Fibroblast of peridontal ligament (primary cell): ENCODE results near the gene LXN.

Source experiments
- DNase-seq: peaks from one replicate; pipeline ENCODE4 v3.0.0-alpha.2; 2010; ENCODE audit errors: extremely low read depth

Gene LXN

GRCh38 chr3:158671821-158672214 is 630 bp downstream of the LXN start:
- DNase-seq: peak; percentile 24

DNA sequence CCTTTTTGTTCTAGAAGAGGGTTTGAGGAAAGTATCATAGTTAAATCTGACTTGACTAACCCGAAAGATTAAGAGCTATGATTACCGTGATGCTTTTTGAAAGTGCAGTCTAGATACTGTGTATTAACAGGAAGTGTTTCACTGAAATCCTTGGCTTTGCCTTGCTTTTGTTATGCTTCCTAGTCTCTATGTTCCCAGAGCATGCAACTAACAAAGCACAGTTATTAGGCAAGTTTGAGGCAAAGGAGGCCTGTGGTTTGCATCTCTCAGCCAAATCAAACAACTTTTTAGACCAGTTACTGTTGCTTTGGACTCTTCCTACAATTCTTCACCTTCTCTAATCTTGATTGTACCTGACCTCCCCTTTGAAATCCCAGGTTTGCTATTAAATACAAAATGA is 3.9 kb downstream of the LXN start:
- peak; percentile 71 for DNase-seq

DNA sequence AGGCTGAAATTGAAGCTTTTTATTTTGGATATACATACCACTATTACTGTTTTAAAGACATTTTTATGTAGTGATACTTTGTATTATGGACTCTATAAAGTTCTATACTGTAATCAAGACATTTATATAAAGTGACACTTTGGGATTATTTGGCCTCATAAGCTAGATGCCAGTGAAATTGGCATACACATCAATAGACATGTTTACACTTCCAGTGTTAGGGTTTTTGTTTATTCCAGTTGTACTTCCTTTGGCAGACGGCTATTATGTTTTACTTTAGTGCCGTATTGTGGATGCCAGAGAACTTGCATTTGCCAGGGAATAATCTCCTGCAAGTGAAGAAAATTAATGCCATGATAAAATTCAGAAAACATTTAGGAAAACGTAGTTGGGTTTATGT is 6.0 kb downstream of the LXN start:
- no peak for DNase-seq

DNA sequence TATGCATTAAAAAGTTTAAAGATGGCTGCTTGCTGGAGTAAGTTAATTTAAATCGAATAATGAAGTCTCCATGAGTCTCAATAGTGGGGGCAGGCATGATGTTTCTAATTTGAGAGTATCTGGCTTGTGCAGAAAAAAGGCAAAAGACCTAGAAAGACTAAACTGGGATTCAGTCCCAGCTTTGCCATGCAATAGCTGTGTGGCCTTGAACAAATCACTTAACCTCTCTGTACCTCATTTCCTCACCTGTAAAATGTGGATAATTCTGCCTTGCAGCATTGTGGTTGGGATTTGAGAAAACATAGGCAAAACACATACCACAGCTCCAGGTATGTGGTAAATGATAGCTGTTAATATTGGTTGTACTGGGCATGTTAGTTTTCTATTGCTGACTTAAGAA is 8.6 kb downstream of the LXN start:
- no peak for DNase-seq

DNA sequence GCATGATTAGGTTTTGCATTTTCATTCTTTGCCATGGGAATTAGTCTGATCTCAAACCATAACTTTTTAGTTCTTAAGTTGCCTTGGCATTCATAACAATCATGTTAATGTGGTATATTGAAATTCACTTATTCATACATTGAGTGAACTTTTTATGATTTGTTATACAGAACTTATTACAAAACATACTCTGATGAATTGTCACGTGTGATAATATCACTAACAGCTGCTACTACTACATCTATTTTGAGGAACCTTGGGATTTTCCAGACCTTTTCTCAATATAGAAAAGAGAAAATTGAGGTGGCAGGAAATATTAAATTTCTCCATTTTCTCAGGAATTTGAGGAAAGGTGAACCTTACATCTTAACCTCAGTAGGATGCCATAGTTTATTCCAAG is 9.2 kb downstream of the LXN start:
- DNase-seq: no peak

DNA sequence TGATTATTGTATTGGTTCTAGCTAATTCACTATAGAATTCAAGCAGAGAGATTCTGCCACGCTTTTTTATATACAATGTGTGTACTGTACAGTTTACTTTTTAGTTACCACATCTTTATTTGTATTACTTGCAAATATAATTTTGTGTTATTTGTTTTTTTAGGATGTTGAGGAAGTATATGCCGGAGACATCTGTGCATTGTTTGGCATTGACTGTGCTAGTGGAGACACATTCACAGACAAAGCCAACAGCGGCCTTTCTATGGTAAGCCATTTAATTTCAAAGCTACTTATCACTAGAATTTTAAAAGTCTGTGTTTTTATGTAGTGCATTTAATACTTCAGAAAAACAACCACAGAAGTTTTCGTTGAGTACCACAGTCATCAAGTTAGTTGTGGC is 11.7 kb downstream of the LXN start:
- no peak for DNase-seq

DNA sequence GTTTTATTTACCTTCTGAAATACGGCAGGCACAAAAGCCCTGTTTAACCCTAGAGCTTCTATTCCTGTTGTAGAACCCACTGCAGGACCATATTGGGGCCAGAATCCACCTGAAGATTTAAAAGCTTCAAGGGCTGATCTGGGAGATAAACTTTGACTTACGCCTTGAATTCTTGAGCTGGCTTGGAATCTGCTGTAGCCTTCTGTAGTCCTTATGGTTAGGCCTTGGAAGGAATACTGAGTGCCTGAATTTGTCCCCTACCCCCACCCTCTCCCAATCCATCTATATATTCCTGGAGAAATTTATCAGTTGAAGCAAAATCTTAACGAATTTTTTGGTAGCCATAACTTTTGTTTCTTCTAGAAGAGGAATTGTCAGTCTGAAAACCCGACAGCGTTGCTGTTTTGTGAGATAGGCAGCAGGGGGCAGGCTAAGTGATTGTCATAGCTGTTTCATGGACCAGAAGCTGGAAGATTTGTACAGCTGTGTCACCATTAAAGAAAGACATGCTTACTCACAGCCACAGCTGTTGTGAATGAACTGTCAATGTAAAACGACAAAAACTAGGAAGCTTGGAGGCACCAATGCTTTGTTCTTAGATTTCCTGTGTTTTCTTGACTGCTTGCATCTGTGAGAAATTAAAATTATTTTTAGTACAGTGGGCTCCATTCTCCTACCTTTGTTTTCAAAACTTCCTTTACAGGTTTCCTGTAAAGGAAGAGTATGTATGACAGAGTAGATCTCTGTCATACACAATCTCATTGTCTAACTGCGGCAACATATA is 12.8 kb downstream of the LXN start:
- DNase-seq: peak; percentile 86

DNA sequence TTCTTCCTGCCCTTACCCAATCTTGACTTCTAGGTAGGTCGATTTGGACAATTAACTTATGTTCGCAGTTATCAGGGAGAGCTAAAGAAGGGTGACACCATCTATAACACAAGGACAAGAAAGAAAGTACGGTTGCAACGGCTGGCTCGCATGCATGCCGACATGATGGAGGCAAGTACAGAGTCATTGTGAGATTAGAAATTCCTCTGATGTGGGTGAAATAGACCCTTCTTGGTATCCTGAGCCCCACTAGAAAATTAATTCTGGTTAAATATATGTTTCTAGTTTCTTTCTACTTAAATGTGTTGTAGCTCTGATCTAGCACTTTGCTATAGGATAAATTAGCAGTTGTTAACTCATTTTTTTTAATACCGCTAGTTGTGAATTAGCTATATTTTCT is 13.6 kb downstream of the LXN start:
- no peak for DNase-seq

DNA sequence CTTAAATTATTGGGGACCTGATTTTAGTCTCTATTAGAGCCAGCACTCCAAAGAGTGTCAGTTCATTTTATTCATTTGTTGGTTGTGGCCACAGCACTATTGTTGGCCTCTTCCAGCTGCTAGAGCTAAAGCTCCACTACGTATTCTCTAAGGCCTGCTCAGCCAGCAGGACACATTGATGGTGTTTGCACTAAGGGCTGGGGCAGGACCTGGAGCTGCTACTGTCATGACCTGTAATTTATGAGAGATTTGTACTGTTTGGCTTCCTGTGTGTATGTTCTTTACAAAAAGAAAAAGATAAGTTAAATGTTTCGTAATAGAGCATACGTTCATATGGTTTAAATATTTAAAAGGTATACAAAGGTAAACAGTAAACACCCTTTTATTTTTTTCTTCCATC is 20.0 kb downstream of the LXN start:
- no peak for DNase-seq

DNA sequence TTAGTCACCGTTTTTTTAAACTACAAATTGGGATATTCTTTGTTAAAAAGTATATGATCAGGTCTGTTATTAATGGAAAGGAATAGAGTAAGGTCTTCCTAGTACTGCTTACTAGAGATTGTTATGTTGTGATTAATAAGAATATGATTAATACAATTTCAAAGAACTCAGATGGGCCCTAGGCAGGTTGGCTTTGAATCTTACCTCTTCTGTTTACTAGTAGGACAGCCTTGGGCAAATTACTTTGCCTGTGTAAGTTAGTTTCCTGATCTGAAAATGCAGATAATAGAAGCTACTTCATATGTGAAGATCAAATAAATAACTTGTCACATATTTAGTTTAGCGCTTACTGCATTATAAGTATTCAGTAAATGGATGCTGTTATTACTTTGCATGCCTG is 21.3 kb downstream of the LXN start:
- no peak for DNase-seq

DNA sequence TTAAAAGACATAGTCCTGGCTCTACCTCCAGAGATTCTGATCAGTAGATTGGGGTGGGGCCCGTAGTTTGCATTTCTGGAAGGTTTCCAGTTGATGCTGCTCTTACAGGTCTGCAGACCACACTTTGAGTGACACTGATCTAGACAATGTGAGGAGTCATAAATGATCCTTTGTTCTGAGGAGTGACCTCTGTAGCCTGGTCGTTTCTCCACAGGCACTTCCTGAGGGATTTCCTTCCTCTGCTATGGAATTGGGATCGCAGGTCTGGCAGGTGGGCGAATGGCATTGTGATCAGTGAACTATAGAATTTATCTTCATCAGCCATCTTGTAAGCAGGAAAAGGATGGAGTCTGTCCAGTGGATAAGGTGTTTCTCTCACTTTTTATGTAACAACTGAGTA is 22.7 kb downstream of the LXN start:
- DNase-seq: no peak

DNA sequence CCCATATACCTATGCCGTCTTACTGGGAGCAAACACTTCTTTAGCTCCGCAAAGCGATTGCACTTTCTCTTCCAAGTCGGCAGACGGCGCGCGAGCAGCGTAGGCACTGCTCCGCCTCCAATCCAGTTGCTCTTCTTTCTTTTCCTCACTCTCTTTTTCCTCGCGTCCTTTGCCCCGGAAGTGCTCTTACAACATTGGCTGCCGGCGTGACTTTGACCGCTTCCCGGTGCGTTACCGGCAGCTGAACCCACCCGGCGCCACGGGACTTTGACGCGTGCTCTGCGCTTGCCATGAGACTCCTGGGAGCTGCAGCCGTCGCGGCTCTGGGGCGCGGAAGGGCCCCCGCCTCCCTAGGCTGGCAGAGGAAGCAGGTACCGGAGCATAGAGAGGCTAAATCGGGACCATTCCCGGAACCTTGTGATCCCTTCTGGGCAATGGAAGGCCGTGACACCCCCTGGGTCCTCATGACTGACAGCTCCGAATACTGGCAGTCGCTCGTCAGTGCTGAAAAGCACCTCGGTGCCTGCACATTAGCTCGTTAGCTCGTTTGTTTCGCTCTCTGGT is 28.0 kb downstream of the LXN start, which contains the start of gene GFM1:
GFM1 (plus strand) TSS at position 183 of the 564 bp plus-strand sequence; CDS start at position 291, 108 bp downstream.
- DNase-seq: peak; percentile 95

GRCh38 chr3:158642474-158643210 is 29.8 kb downstream of the LXN start:
- no peak for DNase-seq

GRCh38 chr3:158642005-158642404 is 30.4 kb downstream of the LXN start:
- DNase-seq: no peak

DNA sequence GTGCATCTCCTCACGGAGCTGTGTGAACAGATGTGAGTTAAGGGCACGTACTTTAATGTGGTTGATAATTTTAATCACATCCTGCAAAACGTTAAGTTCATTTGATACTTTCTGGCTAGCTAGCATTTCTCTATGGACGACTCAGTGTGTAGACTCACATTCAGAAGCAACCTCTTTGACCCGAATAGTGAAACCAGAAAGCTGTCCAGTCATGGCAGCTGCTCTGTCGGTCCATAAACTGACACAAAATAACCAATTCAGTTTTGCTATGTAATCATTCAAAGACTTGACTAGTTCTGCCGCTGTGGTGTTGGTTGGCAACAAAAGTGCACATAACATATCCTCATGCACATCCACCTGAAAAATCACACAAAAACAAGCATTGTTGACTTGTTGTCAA is 31.8 kb downstream of the LXN start:
- no peak for DNase-seq

GRCh38 chr3:158631981-158632380 is 40.5 kb downstream of the LXN start:
- no peak for DNase-seq

DNA sequence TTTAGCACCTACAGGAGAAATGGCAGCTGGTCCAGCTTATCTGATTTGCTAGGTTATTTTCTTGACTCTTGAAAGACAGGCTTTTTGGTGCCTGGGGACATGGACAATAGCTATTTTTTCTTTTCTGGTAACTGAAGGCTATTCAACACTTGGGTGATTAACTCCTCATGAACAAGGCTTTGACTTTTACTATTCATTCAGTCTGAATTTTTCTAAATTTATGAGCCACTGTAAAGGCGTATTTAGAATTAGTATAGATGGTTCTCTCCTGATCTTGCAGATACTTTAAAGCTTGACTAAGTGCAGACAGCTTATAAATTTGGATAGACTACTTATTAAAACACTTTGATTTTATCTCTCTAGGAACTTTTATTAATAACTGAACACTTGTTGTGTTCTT is 46.6 kb downstream of the LXN start:
- DNase-seq: no peak

DNA sequence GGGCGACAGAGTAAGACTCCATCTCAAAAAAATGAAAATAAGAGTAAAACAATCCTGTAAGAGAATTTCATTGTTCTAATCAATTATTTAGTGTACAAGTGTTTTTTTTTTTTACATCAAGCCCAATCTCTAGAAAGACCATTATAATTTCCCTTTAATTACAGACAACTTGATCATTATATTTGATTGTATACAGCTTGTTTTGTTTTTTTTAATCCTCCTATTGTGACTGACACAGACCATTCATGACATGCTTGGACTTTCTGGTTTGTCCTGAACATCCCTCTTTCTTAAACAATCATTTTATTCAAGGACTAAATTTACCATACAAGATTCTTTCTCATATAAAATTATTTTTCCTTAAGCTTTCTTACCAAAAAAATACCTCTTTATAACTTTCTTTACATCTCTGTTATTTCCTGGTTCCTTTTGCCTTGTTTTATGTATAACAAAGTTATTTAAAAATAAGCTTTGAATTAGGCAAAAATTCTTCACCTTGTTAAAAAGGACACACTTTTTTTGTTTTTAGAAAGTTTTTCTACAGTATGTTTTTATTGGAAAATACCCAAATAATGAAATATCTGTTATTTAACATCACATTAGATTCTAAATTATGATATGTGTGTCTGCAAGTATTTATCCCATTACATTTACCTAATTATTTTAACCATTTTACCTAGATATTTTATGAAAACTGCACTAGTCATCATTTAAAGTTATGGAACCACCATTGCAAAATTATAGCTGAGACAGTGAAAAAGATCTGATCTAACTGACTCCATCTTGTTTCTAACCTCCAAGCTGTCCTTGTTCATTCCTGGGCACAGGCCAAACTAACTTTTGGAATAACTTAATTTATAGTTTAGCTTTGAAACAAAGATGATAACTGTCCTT is 54.2 kb downstream of the LXN start:
- DNase-seq: no peak
